Urinary bladder (tissue), 4 donors: Measurements from ENCODE around the gene SH3PXD2A. TPM values are rescaled to one million over a fixed set of nuclear protein-coding genes. Genes with fewer than 3 reads are reported as not detected.

Source experiments
- DNase-seq: peaks from one replicate; pipeline ENCODE4 v3.0.0-alpha.2; 2015; ENCODE audit errors: extremely low spot score
- H3K27ac ChIP-seq: one replicate; pipeline ENCODE4 v1.5.1; 2013; ENCODE audit warnings: low read depth, mild to moderate bottlenecking, moderate library complexity
- H3K36me3 ChIP-seq: one replicate; pipeline ENCODE4 v1.6.1; 2013; ENCODE audit warnings: mild to moderate bottlenecking, moderate library complexity; ENCODE audit not compliant: insufficient read depth
- H3K4me1 ChIP-seq: one replicate; pipeline ENCODE4 v1.6.1; 2013; ENCODE audit warnings: mild to moderate bottlenecking, moderate library complexity; ENCODE audit not compliant: insufficient read depth
- H3K4me3 ChIP-seq: one replicate; pipeline ENCODE4 v1.5.1; 2013; ENCODE audit warnings: low read depth, low read length
- WGBS: extraction: QIAGEN DNeasy Blood & Tissue Kit; methylation state at CpG from one replicate; pipeline ENCODE4 v1.1.7; 2013; 5-methylcytosine and 5-hydroxymethylcytosine counted together
- polyA plus RNA-seq: library from polyadenylated mRNA; stranded (reverse); fragments of 200-250 nt; gene quantifications from one replicate; pipeline ENCODE4 v1.2.3, GENCODE V29; 2013
- total RNA-seq: library from RNA; depleted of rRNA; stranded (reverse); fragments of >200 nt; gene quantifications from one replicate; pipeline ENCODE4 v1.2.3, GENCODE V29; 2014
- donor health status: healthy with polysubstance abuse.
- donor health status: healthy.

SH3PXD2A gene
- total and polyA plus RNA-seq, 2 donors: 29.6 to 56.9 TPM

GRCh38 chr10:103570844-103571655 is 284.3 kb downstream of the SH3PXD2A start:
- 93% methylated on average over 28 of the region's 28 CpGs for WGBS
- Histone ChIP-seq H3K36me3 (no peaks in the 10 kb centered on the region), H3K4me1 (no peaks in the 10 kb centered on the region), H3K27ac (no peak overlapping the region), H3K4me3 (no peak overlapping the region)
- no peak for DNase-seq

- no peak overlapping the region for H3K27ac ChIP-seq
- no peaks in the 10 kb centered on the region for H3K36me3 ChIP-seq
- H3K4me3 ChIP-seq: no peak overlapping the region
- no peak for DNase-seq
- H3K4me1 ChIP-seq: no peaks in the 10 kb centered on the region
- 47% methylated on average over 5 of the region's 5 CpGs for WGBS
Measured at GRCh38 chr10:103569896-103570295, 285.5 kb downstream of the SH3PXD2A start.

GRCh38 chr10:103568505-103568904 is 286.9 kb downstream of the SH3PXD2A start:
- H3K36me3 ChIP-seq: no peaks in the 10 kb centered on the region
- no peaks in the 10 kb centered on the region for H3K4me1 ChIP-seq
- H3K4me3 ChIP-seq: no peak overlapping the region
- DNase-seq: no peak
- H3K27ac ChIP-seq: no peak overlapping the region
- 93% methylated on average over 5 of the region's 5 CpGs for WGBS

- no peak for DNase-seq
- Histone ChIP-seq H3K27ac (no peak overlapping the region), H3K4me1 (no peaks in the 10 kb centered on the region), H3K4me3 (no peak overlapping the region), H3K36me3 (no peaks in the 10 kb centered on the region)
- 46% methylated on average over 3 of the region's 3 CpGs for WGBS
Measured at GRCh38 chr10:103566536-103566935, 288.8 kb downstream of the SH3PXD2A start.

GRCh38 chr10:103564776-103565520 is 290.4 kb downstream of the SH3PXD2A start:
- no peak for DNase-seq
- Histone ChIP-seq H3K4me3 (no peak overlapping the region), H3K36me3 (no peaks in the 10 kb centered on the region), H3K4me1 (no peaks in the 10 kb centered on the region), H3K27ac (no peak overlapping the region)
- WGBS: 53% methylated on average over 12 of the region's 12 CpGs

- H3K4me1 ChIP-seq: no peaks in the 10 kb centered on the region
- H3K36me3 ChIP-seq: no peaks in the 10 kb centered on the region
- 43% methylated on average over 7 of the region's 7 CpGs for WGBS
- no peak overlapping the region for H3K4me3 ChIP-seq
- DNase-seq: no peak
- no peak overlapping the region for H3K27ac ChIP-seq
Measured at GRCh38 chr10:103564116-103564501, 291.3 kb downstream of the SH3PXD2A start.

- Histone ChIP-seq H3K4me1 (no peaks in the 10 kb centered on the region), H3K36me3 (no peaks in the 10 kb centered on the region), H3K4me3 (no peak overlapping the region), H3K27ac (no peak overlapping the region)
- DNase-seq: no peak
- WGBS: 79% methylated on average over 7 of the region's 7 CpGs
Measured at GRCh38 chr10:103563231-103564115, 291.9 kb downstream of the SH3PXD2A start.

- no peak for DNase-seq
- H3K4me3 ChIP-seq: no peak overlapping the region
- no peak overlapping the region for H3K27ac ChIP-seq
- no peaks in the 10 kb centered on the region for H3K4me1 ChIP-seq
- WGBS: 79% methylated on average over 4 of the region's 4 CpGs
- H3K36me3 ChIP-seq: no peaks in the 10 kb centered on the region
Measured at GRCh38 chr10:103562383-103562782, 293.0 kb downstream of the SH3PXD2A start.

- 81% methylated on average over 7 of the region's 7 CpGs for WGBS
- no peak overlapping the region for H3K4me3 ChIP-seq
- H3K27ac ChIP-seq: no peak overlapping the region
- no peaks in the 10 kb centered on the region for H3K36me3 ChIP-seq
- no peaks in the 10 kb centered on the region for H3K4me1 ChIP-seq
- DNase-seq: no peak
Measured at GRCh38 chr10:103560886-103561285, 294.5 kb downstream of the SH3PXD2A start.

GRCh38 chr10:103559776-103560175 is 295.6 kb downstream of the SH3PXD2A start:
- H3K36me3 ChIP-seq: no peaks in the 10 kb centered on the region
- WGBS: 88% methylated on average over 9 of the region's 9 CpGs
- H3K4me1 ChIP-seq: no peaks in the 10 kb centered on the region
- no peak for DNase-seq
- H3K4me3 ChIP-seq: no peak overlapping the region
- H3K27ac ChIP-seq: no peak overlapping the region

- Histone ChIP-seq H3K4me1 (no peaks in the 10 kb centered on the region), H3K36me3 (no peaks in the 10 kb centered on the region), H3K27ac (no peak overlapping the region), H3K4me3 (no peak overlapping the region)
- WGBS: 66% methylated on average over 9 of the region's 9 CpGs
- no peak for DNase-seq
Measured at GRCh38 chr10:103558911-103559310, 296.5 kb downstream of the SH3PXD2A start.

GRCh38 chr10:103557455-103557854 is 297.9 kb downstream of the SH3PXD2A start:
- Histone ChIP-seq H3K36me3 (no peaks in the 10 kb centered on the region), H3K27ac (no peak overlapping the region), H3K4me1 (no peaks in the 10 kb centered on the region), H3K4me3 (no peak overlapping the region)
- DNase-seq: no peak
- WGBS: 94% methylated on average over 10 of the region's 10 CpGs

GRCh38 chr10:103556383-103557007 is 298.9 kb downstream of the SH3PXD2A start:
- Histone ChIP-seq H3K4me1 (no peaks in the 10 kb centered on the region), H3K4me3 (no peak overlapping the region), H3K27ac (no peak overlapping the region), H3K36me3 (no peaks in the 10 kb centered on the region)
- no peak for DNase-seq
- WGBS: 57% methylated on average over 12 of the region's 12 CpGs
